Fibroblast of lung (primary cell): ENCODE results near the gene GMEB1. TPM values are rescaled to one million over a fixed set of nuclear protein-coding genes. Genes with fewer than 3 reads are reported as not detected.

Experiments
- DNase-seq, 2 donors: peaks; one replicate each; pipeline versions ENCODE4 v3.0.0 to v3.0.0-alpha.2; 2010; ENCODE audit warnings: low read depth in 2 of 2
- H2AFZ ChIP-seq: 2 replicates; pipeline ENCODE4 v1.5.1; 2012; ENCODE audit warnings: low read length, control low read depth, inconsistent platforms
- H3K27ac ChIP-seq: 2 replicates; pipeline ENCODE4 v1.5.1; 2011; ENCODE audit warnings: low read length, control low read depth; ENCODE audit not compliant: insufficient read depth
- H3K27me3 ChIP-seq: 2 replicates; pipeline ENCODE4 v1.5.1; 2011; ENCODE audit warnings: mild to moderate bottlenecking, low read length; ENCODE audit not compliant: control insufficient read depth, insufficient read depth
- H3K36me3 ChIP-seq: 2 replicates; pipeline ENCODE4 v1.5.1; 2011; ENCODE audit warnings: low read length; ENCODE audit not compliant: control insufficient read depth, insufficient read depth
- H3K4me1 ChIP-seq: 2 replicates; pipeline ENCODE4 v1.5.1; 2011; ENCODE audit warnings: low read length; ENCODE audit not compliant: control insufficient read depth, insufficient read depth; ENCODE audit errors: extremely low read depth
- H3K4me2 ChIP-seq: 2 replicates; pipeline ENCODE4 v1.5.1; 2011; ENCODE audit warnings: low read length, control low read depth; ENCODE audit not compliant: insufficient read depth; ENCODE audit errors: extremely low read depth
- H3K4me3 ChIP-seq, 4 experiments: fragments of 200-600 bp in 1 of 4; sonication (generic) in 1 of 4; replicated peaks in 1 of 4; 2 replicates each; pipeline ENCODE4 v1.5.1; 2011 to 2016; ENCODE audit warnings: low read length in 4 of 4, low read depth in 3 of 4, mild to moderate bottlenecking in 3 of 4, control low read depth in 2 of 4, inconsistent platforms in 1 of 4, mixed read lengths in 1 of 4; ENCODE audit not compliant: insufficient read depth in 1 of 4; ENCODE audit errors: control extremely low read depth in 1 of 4
- H3K79me2 ChIP-seq: 2 replicates; pipeline ENCODE4 v1.5.1; 2012; ENCODE audit warnings: mild to moderate bottlenecking, low read length, inconsistent platforms; ENCODE audit not compliant: control insufficient read depth, insufficient read depth
- H3K9ac ChIP-seq: 2 replicates; pipeline ENCODE4 v1.5.1; 2011; ENCODE audit warnings: mild to moderate bottlenecking, low read length, control low read depth; ENCODE audit not compliant: insufficient read depth
- H3K9me3 ChIP-seq: 2 replicates; pipeline ENCODE4 v1.5.1; 2012; ENCODE audit warnings: low read depth, low read length; ENCODE audit not compliant: control insufficient read depth, insufficient read depth
- H4K20me1 ChIP-seq: 2 replicates; pipeline ENCODE4 v1.5.1; 2011; ENCODE audit warnings: low read length; ENCODE audit not compliant: control insufficient read depth, insufficient read depth; ENCODE audit errors: extremely low read depth
- EZH2 ChIP-seq: IDR thresholded peaks from 2 replicates; pipeline ENCODE4 v1.5.1; 2012; ENCODE audit warnings: low read length, control low read depth, mild to moderate bottlenecking; ENCODE audit errors: missing control alignments
- polyA plus RNA-seq, 2 donors: library from polyadenylated mRNA; depleted of rRNA in 1 of 2; stranded (reverse) in 1 of 2; unstranded in 1 of 2; fragments of >200 nt; gene quantifications; 2 replicates each; pipeline ENCODE4 v1.2.1, GENCODE V29; 2011 to 2012; ENCODE audit warnings: missing spikeins in 1 of 2
- total RNA-seq: library from RNA; depleted of rRNA; stranded (reverse); fragments of >200 nt; gene quantifications from 2 replicates; pipeline ENCODE4 v1.2.1, GENCODE V29; 2014
- TF ChIP-seq, protein P1 (sequence below), 2 donors: IDR thresholded peaks in 1 of 2; conservative IDR thresholded peaks in 1 of 2; 1 replicate in 1 of 2; 2 replicates in 1 of 2; pipeline ENCODE4 v1.5.1; 2011 to 2012; ENCODE audit warnings: low read length in 2 of 2, control low read depth in 1 of 2, inconsistent platforms in 1 of 2, low read depth in 1 of 2, mild to moderate bottlenecking in 1 of 2

Gene GMEB1
- total and polyA plus RNA-seq, 2 donors (not counting 1 experiment from before 2014, with no cell fraction given), result 5.4 to 8.9 TPM

DNA sequence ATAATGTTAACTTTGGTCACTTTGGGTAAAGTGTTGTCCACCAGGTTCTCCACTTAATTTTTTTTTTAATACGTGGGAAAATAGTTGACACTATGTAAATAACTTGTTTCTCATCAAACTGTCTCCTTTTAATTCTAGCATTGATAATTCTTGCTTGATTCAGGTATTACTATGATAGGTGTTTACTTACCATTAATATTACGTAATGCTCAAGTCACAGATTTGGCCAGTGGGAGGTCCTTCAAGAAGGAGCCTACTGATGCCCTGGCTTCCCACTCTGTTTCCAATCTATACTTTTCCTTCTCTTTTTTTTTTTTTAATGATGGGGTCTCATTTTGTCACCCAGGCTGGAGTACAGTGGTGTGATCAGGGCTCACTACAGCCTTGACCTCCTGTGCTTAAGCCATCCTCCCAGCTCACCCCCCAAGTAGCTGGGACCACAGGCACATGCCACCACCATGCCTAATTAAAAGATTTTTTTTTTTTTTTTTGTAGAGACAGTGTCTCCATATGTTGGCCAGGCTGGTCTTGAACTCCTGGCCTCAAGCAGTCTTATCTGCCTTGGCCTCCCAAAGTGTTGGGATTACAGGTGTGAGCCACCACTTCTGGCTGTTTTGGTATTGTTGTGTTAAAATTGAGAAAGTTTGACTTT lies 98.1 kb downstream of the GMEB1 start:
- H2AFZ ChIP-seq, result no peak overlapping the region
- H3K79me2 ChIP-seq, result peaks cover 46% of the 10 kb centered on the region
- no peaks in the 10 kb centered on the region for H3K27me3 ChIP-seq
- no peaks in the 10 kb centered on the region for H3K9me3 ChIP-seq
- TF ChIP-seq, protein P1, sequence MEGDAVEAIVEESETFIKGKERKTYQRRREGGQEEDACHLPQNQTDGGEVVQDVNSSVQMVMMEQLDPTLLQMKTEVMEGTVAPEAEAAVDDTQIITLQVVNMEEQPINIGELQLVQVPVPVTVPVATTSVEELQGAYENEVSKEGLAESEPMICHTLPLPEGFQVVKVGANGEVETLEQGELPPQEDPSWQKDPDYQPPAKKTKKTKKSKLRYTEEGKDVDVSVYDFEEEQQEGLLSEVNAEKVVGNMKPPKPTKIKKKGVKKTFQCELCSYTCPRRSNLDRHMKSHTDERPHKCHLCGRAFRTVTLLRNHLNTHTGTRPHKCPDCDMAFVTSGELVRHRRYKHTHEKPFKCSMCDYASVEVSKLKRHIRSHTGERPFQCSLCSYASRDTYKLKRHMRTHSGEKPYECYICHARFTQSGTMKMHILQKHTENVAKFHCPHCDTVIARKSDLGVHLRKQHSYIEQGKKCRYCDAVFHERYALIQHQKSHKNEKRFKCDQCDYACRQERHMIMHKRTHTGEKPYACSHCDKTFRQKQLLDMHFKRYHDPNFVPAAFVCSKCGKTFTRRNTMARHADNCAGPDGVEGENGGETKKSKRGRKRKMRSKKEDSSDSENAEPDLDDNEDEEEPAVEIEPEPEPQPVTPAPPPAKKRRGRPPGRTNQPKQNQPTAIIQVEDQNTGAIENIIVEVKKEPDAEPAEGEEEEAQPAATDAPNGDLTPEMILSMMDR (conservative IDR thresholded peaks at IDR 0.05 in 1 of 2, IDR thresholded peaks at IDR 0.05 in 1 of 2; ENCODE audit: low read depth in 1 of 2, low read length in 2 of 2), result no peak
- no peak for TF ChIP-seq EZH2
- no peak overlapping the region for H3K4me2 ChIP-seq
- DNase-seq, result no peak
- H3K27ac ChIP-seq, result no peak overlapping the region
- peaks cover 3% of the 10 kb centered on the region for H4K20me1 ChIP-seq
- H3K9ac ChIP-seq, result no peak overlapping the region
- no peak overlapping the region for H3K4me3 ChIP-seq
- peaks cover 8% of the 10 kb centered on the region for H3K36me3 ChIP-seq
- no peaks in the 10 kb centered on the region for H3K4me1 ChIP-seq

Other genes starting within 250 kb of the GMEB1 start
- gene RCC1, start 162.7 kb upstream of the GMEB1 start, total RNA-seq, result 63.6 and 74.0 TPM in 2 replicates
- 16.4 and 28.4 TPM in 2 replicates for gene RCC1, start 162.7 kb upstream of the GMEB1 start, polyA plus RNA-seq
- 19.0 and 25.1 TPM in 2 replicates for gene TRNAU1AP, start 115.7 kb upstream of the GMEB1 start, total RNA-seq
- gene TRNAU1AP, start 115.7 kb upstream of the GMEB1 start, polyA plus RNA-seq, result 31.7 and 35.7 TPM in 2 replicates
- 4.1 and 5.8 TPM in 2 replicates for gene RAB42, start 76.5 kb upstream of the GMEB1 start, total RNA-seq
- 2.7 and 3.4 TPM in 2 replicates for gene RAB42, start 76.5 kb upstream of the GMEB1 start, polyA plus RNA-seq
- 52.2 and 52.4 TPM in 2 replicates for gene TAF12, start 25.7 kb upstream of the GMEB1 start, total RNA-seq
- gene TAF12, start 25.7 kb upstream of the GMEB1 start, polyA plus RNA-seq, result 49.7 and 66.2 TPM in 2 replicates
- not detected in 2 replicates for gene RNU11, start 20.2 kb upstream of the GMEB1 start, total RNA-seq
- gene RNU11, start 20.2 kb upstream of the GMEB1 start, polyA plus RNA-seq, result not detected in 2 replicates
- 57.3 and 57.5 TPM in 2 replicates for gene YTHDF2, start 68.2 kb downstream of the GMEB1 start, total RNA-seq
- 87.9 and 89.0 TPM in 2 replicates for gene YTHDF2, start 68.2 kb downstream of the GMEB1 start, polyA plus RNA-seq
- under 0.01 TPM in 1 of 2 replicates, not detected in the other for gene OPRD1, start 143.4 kb downstream of the GMEB1 start, total RNA-seq
- gene OPRD1, start 143.4 kb downstream of the GMEB1 start, polyA plus RNA-seq, result 0.01 TPM in 1 of 2 replicates, not detected in the other
- 23.1 and 38.0 TPM in 2 replicates for gene EPB41, start 245.8 kb downstream of the GMEB1 start, total RNA-seq
- 7.4 TPM in 2 replicates for gene EPB41, start 245.8 kb downstream of the GMEB1 start, polyA plus RNA-seq